GM21576 (cell line): ENCODE results near the gene UBL3.

ENCODE experiments used
- ATAC-seq: cut with Tn5 transposase; IDR thresholded peaks from one replicate; pipeline ENCODE4 v1.9.1; 2021; ENCODE audit warnings: mild to moderate bottlenecking, moderate library complexity; ENCODE audit not compliant: unreplicated experiment

The UBL3 gene

DNA sequence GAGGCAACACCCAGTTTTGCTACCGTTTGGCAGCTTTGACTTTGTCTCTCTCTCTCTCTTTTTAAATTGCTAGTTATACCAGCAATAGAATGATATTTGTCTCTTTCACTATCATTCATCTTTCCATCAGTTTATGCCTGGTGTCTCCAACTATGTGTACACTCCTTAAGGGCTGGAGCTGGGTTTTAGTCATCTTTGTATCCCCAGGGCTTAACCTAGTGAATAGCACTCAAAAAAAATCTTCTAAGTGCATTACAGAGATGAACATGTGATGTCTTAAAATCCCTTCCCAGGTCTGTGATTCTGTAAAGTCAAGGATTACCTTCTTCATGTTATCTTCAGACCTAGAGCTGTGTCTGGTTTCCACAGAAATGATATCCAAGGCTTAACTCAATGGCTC lies 7.8 kb upstream of the UBL3 start:
- no peak for ATAC-seq

DNA sequence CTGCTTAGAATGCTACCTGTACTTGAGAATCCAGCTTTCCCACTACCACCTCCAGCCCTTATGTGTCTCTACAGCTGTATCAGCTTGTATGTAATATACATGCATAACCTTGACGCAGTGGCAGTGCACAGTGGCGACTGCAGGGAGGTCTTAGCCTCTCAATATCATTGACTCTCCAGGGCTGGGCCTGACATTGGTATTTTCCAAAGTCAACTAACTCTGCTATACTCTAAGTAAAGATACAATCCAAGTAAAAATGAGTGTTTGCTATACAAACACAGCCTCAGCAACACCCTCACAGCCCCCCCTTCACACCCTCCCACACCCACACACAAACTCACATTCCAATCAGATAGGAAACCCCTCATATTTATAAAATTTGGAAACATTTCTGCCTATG lies 6.7 kb upstream of the UBL3 start:
- ATAC-seq = no peak

DNA sequence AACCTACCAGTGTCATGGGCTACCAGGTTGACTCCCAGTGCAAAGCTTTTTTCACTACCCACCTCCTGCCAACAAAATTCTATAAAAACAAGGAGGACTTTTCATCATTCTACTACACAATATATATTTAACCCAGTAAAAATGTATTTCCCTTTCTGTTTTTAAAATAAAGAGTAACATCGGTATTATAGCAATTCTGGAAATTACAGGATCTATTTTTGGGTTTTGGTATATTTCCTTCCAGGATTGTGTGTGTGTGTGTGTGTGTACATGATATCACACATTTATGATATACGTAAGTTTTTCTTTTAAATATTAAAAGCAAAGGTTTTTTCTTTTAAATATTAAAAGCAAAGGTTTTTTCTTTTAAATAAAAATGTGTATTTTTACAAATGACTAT lies 6.0 kb upstream of the UBL3 start:
- no peak for ATAC-seq

DNA sequence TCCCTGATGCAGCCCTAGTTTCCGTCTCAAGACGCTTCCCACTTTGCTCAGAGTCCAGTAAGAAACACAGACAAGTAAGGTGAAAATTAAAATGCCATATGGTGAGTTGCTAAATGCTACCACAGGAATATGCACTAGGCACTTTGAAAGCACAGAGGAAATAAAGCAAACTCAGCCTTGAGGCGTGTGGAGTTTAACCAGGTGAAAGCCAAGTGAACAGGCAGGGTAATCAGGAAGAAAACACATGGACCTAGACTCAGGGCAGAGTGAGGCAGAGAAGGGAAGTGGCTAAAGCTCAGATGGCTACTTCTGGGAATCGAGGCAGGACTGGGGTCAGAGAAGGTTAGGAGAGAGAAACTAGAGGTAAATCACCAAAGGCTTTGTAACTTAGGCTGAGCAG lies 5.4 kb upstream of the UBL3 start:
- no peak for ATAC-seq

GRCh38 chr13:29855009-29855408 lies 4.6 kb upstream of the UBL3 start:
- ATAC-seq = no peak

DNA sequence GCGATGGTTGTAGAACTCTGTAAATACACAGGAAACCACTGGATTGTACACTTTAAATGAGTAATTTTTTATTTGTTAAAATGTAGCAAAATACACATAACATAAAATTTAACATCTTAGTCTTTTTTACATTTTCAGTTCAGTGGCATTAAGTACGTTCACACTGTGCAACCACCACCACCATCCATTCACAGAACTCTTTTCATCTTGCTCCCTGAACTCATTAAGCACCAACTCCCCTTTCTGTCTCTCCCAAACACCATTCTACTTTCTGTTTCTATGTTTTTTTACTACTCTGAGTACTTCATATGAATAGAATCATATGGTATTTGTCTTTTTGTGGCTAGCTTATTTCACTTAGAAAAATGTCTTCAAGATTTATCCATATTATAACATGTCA lies 2.7 kb upstream of the UBL3 start:
- no peak for ATAC-seq

GRCh38 chr13:29852472-29853054 lies 2.1 kb upstream of the UBL3 start:
- ATAC-seq = no peak

- peak; percentile 31 for ATAC-seq
Observed at GRCh38 chr13:29849731-29850212, 645 bp downstream of the UBL3 start.

DNA sequence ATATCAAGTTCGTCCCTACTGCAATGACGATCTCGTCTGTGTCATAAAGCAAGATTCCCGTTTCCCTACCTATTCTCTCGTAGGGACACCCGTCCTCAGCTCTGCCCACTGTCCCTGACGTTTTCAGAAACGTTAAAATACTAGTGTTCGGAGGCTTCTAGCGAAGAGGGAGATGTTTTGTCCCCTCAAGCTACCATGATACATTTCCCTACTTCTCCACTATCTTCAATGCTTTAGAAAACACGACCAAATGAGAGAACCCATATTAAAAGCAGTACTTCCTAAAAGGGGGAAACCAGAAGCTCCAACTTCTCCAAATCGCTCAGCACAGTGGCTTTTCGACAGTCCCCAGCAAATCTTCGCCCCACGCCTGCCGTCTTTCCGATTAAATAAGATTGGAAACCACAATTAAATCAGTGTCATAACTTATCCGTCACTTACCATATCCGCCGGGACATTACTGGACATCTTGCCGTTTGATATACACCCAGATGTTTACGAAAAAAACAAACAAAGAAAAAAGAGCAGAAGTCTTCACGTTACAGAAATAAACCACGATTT lies 1.3 kb downstream of the UBL3 start:
- ATAC-seq = no peak

GRCh38 chr13:29847501-29847983 lies 2.9 kb downstream of the UBL3 start:
- no peak for ATAC-seq

- no peak for ATAC-seq
Observed at GRCh38 chr13:29846475-29847256, 3.8 kb downstream of the UBL3 start.

- no peak for ATAC-seq
Observed at GRCh38 chr13:29845440-29846056, 4.9 kb downstream of the UBL3 start.

- ATAC-seq = no peak
Observed at GRCh38 chr13:29844441-29844840, 6.0 kb downstream of the UBL3 start.

GRCh38 chr13:29840585-29840984 lies 9.8 kb downstream of the UBL3 start:
- ATAC-seq = no peak

- ATAC-seq = no peak
Observed at GRCh38 chr13:29835280-29836061, 14.9 kb downstream of the UBL3 start.

DNA sequence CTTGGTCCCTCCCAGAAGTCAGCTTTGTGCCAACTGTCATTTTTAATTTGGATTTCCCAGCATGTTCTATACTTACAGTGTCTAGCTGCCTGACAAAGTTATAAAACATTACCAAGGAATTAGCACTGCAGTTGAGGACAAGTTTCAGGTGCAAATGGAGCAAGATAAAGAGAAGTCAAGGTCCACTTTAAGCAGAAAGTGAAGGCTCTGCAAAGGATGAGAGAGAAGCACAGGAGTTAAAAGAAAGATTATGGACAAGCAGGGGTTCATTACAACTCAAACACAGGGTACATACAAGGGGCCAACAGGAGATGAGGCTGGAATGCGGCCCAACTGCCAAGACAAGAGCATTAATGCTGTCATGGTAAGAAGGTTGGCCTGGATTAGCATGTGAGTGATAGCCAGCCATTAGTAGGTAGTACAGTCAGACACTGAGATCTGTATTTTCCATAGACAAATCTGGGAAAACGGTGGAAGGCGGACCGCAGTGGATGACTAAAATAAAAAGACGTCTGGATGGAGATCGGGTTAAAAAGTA lies 17.6 kb downstream of the UBL3 start:
- no peak for ATAC-seq

GRCh38 chr13:29830000-29830399 lies 20.4 kb downstream of the UBL3 start:
- no peak for ATAC-seq

DNA sequence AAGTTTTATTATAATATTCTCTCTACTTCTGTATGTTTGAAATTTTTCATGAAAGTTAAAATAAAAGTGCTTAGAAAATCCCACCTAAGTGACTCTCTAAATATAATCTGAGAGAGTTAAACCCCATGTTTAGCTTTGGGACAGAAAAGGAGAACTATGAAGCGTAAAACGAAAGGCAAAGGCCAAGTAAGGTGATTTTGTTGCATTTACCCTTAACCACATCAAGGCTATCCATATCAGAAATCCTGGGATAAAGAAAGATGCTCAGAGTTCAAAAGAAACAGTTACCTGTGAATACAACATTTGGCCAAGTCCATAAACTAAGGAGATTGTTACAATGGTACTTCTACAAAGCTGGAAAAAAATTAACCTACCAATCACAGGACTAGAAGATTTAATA lies 31.3 kb downstream of the UBL3 start:
- no peak for ATAC-seq

DNA sequence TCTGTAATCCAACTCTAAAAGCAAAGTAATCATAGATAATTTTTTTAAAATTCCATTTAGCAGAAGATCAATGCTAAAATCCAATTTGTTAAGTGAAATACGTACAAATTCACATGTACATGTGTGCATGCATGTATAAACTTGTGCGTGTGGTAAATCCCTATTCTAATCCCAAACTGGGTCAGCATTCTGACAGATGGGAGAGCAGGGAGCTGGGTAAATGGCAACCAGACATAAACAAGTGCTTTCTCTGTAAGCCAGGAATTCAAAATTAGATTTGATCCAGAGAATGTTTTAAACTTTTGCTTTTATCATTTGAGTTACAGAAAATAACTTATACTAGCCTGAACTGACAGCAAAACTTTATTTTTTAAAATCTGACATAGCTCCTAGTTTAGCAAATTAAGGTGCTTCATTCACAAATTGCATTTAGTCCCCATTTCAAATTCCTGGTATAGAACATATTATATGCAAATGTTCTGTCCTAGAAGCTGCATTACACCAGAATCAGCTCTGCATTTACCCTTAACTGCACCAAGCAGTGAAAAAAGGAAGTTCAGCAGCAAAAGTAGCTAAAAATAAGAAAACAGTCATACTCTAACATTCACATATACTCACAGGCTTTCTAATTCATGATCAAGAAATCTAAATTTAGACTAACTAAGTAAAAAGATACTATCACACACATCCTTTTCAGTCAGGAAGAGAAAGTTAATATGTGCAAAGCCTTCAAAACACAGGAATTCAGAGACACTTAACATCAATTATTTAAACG lies 32.6 kb downstream of the UBL3 start:
- peak; percentile 92 for ATAC-seq

DNA sequence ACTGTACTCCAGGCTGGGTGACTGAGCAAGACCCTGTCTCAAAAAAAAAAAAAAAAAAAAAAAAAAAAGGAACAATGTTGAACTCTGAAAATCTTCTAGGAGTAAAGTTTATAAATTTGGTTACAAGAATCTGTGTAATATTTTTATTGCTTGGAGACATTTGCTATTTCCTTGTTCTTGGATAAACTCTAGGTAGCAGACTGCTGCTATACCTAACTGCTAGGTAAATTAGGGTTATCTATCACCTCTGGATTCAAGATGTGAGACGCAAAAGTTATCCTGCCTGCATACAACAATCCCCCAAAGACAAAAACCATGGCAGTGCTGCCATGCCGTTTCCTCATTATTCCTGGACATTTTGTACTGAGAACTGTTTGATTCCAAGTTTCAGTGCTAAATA lies 33.7 kb downstream of the UBL3 start:
- no peak for ATAC-seq
